Peyer's patch (tissue), 4 donors: ENCODE measurements around the gene RCC2. TPM values are rescaled to one million over a fixed set of nuclear protein-coding genes. Genes with fewer than 3 reads are reported as not detected.

ENCODE experiments used
- DNase-seq, 3 donors: peaks; one replicate each; pipeline ENCODE4 v3.0.0-alpha.2; 2017 to 2019
- H3K27ac ChIP-seq, 4 donors: fragments of 200-600 bp; sonication (generic); one replicate each; pipeline ENCODE4 v1.5.1; 2016 to 2019
- H3K27me3 ChIP-seq, 2 donors: fragments of 200-600 bp; sonication (generic); one replicate each; pipeline ENCODE4 v1.5.1; 2019
- H3K36me3 ChIP-seq, 3 donors: fragments of 200-600 bp; sonication (generic); one replicate each; pipeline ENCODE4 v1.5.1; 2016 to 2019
- H3K4me1 ChIP-seq, 4 donors: fragments of 200-600 bp; sonication (generic); one replicate each; pipeline ENCODE4 v1.5.1; 2016 to 2019
- H3K4me3 ChIP-seq, 4 donors: fragments of 200-600 bp; sonication (generic); 1 replicate in 3 of 4; 2 replicates in 1 of 4; pipeline ENCODE4 v1.5.1; 2016 to 2019; ENCODE audit warnings: mild to moderate bottlenecking in 1 of 4
- H3K9me3 ChIP-seq, 4 donors: fragments of 200-600 bp; sonication (generic); one replicate each; pipeline ENCODE4 v1.5.1; 2016 to 2019; ENCODE audit warnings: mild to moderate bottlenecking in 1 of 4
- POLR2A ChIP-seq, 2 donors: fragments of 450-650 bp; IDR thresholded peaks; one replicate each; pipeline ENCODE4 v1.5.1; 2017; ENCODE audit warnings: antibody characterized with exemption in 2 of 2, mild to moderate bottlenecking in 2 of 2, moderate library complexity in 2 of 2
- total RNA-seq, 4 donors: library from RNA; depleted of rRNA; stranded (reverse); fragments of >200 nt; gene quantifications; one replicate each; pipeline ENCODE4 v1.1.0, GENCODE V29; 2016
- TF ChIP-seq, protein P1 (sequence below), 6 experiments: fragments of 450-650 bp in 4 of 6; fragments of 200-600 bp in 2 of 6; sonication (generic) in 1 of 6; IDR thresholded peaks; one replicate each; pipeline ENCODE4 v1.5.1; 2017 to 2019; ENCODE audit warnings: antibody characterized with exemption in 6 of 6, mild to moderate bottlenecking in 3 of 6, moderate library complexity in 1 of 6

The RCC2 gene
- total RNA-seq, 4 donors from 2014 or later = 22.9 to 54.5 (median 34.9) TPM

DNA sequence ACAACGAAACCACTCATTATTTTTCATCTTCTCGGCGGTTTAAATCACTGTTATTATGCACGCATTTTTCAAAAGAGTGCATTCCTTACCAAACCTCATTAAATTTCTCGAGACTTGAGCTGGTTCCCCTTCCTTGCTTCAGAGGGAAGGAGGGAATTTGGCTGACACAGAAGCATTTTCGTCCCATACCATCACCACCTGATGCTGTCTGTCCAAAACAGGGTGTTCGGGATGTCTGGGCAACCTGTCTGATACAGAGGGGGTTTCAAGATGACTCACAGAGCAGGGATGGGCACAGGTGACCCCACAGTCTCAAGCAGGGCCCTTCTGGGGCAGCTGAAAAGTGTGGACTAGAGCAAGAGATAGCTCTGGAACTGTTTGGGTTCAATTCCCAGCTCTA, 12.3 kb upstream of the RCC2 start:
- Histone ChIP-seq H3K9me3 (no peaks in the 10 kb centered on the region), H3K4me3 (no peak overlapping the region), H3K27me3 (no peaks in the 10 kb centered on the region), H3K27ac (no peak overlapping the region), H3K4me1 (no peaks in the 10 kb centered on the region), H3K36me3 (no peaks in the 10 kb centered on the region)
- DNase-seq = no peak
- TF ChIP-seq, protein P1, sequence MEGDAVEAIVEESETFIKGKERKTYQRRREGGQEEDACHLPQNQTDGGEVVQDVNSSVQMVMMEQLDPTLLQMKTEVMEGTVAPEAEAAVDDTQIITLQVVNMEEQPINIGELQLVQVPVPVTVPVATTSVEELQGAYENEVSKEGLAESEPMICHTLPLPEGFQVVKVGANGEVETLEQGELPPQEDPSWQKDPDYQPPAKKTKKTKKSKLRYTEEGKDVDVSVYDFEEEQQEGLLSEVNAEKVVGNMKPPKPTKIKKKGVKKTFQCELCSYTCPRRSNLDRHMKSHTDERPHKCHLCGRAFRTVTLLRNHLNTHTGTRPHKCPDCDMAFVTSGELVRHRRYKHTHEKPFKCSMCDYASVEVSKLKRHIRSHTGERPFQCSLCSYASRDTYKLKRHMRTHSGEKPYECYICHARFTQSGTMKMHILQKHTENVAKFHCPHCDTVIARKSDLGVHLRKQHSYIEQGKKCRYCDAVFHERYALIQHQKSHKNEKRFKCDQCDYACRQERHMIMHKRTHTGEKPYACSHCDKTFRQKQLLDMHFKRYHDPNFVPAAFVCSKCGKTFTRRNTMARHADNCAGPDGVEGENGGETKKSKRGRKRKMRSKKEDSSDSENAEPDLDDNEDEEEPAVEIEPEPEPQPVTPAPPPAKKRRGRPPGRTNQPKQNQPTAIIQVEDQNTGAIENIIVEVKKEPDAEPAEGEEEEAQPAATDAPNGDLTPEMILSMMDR (IDR thresholded peaks at IDR 0.05) = no peak
- TF ChIP-seq POLR2A (IDR thresholded peaks at IDR 0.05) = no peak

- Histone ChIP-seq H3K9me3 (no peaks in the 10 kb centered on the region), H3K36me3 (no peaks in the 10 kb centered on the region), H3K4me3 (no peak overlapping the region), H3K27ac (no peak overlapping the region), H3K27me3 (no peaks in the 10 kb centered on the region), H3K4me1 (no peaks in the 10 kb centered on the region)
- no peak for DNase-seq
- no peak for TF ChIP-seq POLR2A (IDR thresholded peaks at IDR 0.05)
- TF ChIP-seq, protein P1 (IDR thresholded peaks at IDR 0.05) = no peak
Measured at GRCh38 chr1:17447501-17447992, 8.1 kb upstream of the RCC2 start.

DNA sequence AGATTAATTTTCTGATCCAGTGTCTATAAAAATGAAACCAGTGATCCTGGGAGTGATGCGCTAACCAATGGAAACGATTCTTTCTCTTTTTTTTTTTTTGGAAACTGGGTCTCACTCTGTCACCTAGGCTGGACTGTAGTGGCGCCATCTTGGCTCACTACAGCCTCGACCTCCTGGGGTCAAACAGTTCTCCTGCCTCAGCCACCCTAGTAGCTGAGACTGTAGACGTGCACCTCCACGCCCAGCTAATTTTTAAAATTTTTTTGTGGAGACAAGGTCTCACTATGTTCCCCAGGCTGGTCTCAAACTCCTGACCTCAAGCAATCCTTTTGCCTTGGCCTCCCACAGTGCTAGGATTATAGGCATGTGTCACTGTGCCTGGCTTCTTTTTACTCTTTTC, 3.4 kb upstream of the RCC2 start:
- no peak overlapping the region for H3K4me3 ChIP-seq
- no peaks in the 10 kb centered on the region for H3K9me3 ChIP-seq

GRCh38 chr1:17441993-17442357, 2.5 kb upstream of the RCC2 start:
- H3K27ac ChIP-seq = no peak overlapping the region
- DNase-seq = no peak
- no peaks in the 10 kb centered on the region for H3K9me3 ChIP-seq
- H3K36me3 ChIP-seq = no peaks in the 10 kb centered on the region
- no peaks in the 10 kb centered on the region for H3K27me3 ChIP-seq
- peaks cover 0 to 12% (median 2%) of the 10 kb centered on the region in 4 donors for H3K4me1 ChIP-seq
- TF ChIP-seq, protein P1 (IDR thresholded peaks at IDR 0.05) = no peak
- TF ChIP-seq POLR2A (IDR thresholded peaks at IDR 0.05) = no peak
- H3K4me3 ChIP-seq = no peak overlapping the region

More for the DNA sequence above, 3.4 kb upstream of the RCC2 start:
- DNase-seq = no peak
- peaks cover 0 to 9% (median 0%) of the 10 kb centered on the region in 4 donors for H3K4me1 ChIP-seq
- no peaks in the 10 kb centered on the region for H3K36me3 ChIP-seq
- H3K27me3 ChIP-seq = no peaks in the 10 kb centered on the region
- no peak for TF ChIP-seq POLR2A (IDR thresholded peaks at IDR 0.05)
- TF ChIP-seq, protein P1 (IDR thresholded peaks at IDR 0.05) = no peak
- no peak overlapping the region for H3K27ac ChIP-seq

- no peaks in the 10 kb centered on the region for H3K9me3 ChIP-seq
- H3K27me3 ChIP-seq = no peaks in the 10 kb centered on the region
- H3K27ac ChIP-seq = no peak overlapping the region
- TF ChIP-seq, protein P1 (IDR thresholded peaks at IDR 0.05) = peak in 2 of 6 experiments; percentile 12 to 26
- no peak for TF ChIP-seq POLR2A (IDR thresholded peaks at IDR 0.05)
- no peak for DNase-seq
- no peak overlapping the region for H3K4me3 ChIP-seq
- no peaks in the 10 kb centered on the region for H3K36me3 ChIP-seq
- H3K4me1 ChIP-seq = peaks cover 0 to 17% (median 6%) of the 10 kb centered on the region in 4 donors
Measured at GRCh38 chr1:17441265-17441992, 2.0 kb upstream of the RCC2 start.
